GM21447 (cell line): ENCODE results near the gene KIAA1671.

Source experiments
- ATAC-seq: cut with Tn5 transposase; IDR thresholded peaks from one replicate; pipeline ENCODE4 v1.9.1; 2021; ENCODE audit not compliant: unreplicated experiment

KIAA1671 gene

DNA sequence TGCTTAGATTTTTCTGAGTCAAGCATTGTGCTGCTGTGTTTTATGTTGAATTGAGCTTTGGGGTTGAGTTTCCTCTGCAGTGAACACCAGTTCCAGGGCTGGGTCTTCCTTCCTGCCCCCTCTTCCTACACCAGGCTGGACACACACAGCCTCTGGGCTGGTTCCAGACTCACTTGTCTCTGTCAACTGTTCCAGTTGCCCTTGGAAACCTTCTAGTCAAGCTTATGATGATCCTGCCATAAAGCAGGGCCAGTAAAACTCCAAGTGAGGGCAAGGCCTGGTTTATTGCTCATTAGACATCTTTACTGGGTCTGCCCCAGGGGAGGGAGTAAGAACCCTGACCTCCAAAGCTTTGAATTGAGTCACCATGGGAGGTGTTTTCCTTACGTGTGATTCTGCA is 61.1 kb downstream of the KIAA1671 start:
- ATAC-seq = no peak

DNA sequence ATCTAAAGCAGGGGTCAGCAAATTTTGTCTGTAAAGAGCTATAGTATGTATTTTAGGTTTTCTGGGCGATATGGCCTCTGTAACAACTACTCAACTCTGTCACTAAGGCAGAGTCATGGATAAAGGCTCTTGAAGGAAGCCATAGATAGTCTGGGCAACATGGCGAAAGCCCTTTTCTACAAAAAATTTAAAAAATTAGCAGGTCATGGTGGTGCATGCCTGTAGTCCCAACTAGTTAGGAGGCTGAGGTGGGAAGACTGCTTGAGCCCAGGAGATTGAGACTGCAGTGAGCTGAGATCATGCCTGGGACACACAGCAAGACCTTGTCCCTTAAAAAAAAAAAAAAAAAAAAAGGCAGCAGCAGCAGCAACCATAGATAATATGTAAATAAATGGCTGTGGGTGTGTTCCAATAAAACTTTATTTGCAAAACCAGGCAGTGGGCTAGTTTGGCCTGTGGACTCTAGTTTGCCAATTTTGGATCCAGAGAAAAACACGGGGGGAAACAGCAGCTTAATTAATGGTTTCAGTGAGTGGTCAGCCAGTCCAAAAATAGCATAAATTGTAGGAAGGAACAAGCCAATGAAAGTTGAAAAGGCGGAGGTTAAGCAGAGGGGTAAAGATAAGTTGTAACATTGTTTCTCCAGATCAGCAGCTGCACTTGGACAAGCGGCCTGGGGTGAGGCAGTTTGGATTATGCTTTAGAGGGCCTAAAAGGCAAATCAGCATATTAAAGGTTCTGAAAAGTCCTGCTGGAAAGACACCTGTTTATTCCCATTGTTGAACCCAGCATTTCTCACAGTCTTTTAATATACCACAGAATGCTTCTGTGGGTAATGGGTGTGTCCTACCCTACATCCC is 62.6 kb downstream of the KIAA1671 start:
- ATAC-seq = no peak

DNA sequence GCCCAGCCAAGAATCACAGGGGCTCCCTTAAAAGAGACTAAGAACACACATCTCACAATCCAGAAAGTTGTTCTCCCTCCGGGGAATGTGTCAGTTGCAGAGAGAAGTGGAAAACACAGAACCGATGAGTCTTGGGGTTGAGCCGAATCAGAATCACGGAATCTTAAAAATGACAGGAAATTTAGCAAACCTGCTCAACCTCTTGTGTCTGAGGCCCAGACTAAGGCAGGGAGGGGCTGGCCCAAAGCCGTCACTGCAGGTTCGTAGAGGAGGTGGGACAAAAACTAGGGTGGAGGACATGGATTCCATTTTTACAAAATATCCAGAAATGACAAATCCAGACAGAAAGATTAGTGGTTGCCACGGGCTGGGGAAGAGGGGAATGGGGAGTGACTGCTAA is 63.8 kb downstream of the KIAA1671 start:
- no peak for ATAC-seq

DNA sequence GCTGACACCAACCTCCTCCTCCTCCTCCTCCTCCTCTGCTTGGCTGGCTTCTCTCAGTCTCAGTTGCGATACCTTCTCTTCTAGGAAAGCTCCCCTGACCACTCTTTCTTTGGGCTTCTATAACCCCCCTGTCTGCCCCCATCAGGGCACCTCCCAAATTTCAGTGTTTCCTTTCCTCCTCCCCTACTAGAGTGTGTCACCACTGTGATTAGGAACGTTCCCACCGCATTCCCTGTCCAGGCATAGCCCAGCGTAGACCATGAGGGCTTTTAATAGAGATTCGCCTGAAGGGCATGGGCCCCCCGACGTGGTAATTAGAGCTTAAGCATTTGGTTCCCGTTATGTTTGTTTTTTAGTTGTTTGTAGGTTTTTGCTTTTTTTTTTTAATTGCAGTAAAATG is 65.5 kb downstream of the KIAA1671 start:
- ATAC-seq = no peak

DNA sequence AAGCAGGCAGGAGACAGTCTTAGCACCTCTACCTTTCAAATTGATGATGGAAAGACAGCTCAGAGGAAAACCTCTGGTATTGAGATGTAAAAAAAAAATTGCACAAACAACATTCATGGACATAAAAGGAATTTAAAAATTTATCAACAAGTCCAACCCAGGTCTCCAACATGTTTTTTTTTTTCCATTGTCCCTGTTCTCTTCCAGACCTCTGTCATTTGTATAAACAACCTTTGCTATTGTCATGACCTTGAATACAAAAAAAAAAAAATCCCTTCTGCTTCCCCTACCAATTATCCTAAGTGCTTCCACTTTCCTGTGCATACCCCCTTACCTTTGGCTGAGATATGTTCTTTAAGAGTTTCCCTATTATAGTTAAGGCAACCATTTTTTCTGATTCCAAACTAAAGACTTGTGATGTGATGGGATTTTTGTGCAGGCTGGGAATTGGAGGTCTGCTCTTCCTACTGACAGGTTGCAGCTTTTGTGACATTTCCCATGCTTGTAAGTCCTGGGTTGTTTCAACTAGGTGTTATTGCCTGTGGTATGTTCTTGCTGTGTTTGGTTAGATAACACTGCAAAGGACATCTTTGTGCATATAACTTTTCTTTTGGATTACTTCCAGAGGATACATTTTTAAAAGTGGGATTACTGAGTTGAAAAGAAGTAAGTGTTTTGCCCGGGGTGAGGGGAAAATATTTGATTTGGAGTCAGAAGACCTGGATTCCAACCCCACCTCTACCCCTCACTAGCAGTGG is 67.1 kb downstream of the KIAA1671 start:
- ATAC-seq = no peak

DNA sequence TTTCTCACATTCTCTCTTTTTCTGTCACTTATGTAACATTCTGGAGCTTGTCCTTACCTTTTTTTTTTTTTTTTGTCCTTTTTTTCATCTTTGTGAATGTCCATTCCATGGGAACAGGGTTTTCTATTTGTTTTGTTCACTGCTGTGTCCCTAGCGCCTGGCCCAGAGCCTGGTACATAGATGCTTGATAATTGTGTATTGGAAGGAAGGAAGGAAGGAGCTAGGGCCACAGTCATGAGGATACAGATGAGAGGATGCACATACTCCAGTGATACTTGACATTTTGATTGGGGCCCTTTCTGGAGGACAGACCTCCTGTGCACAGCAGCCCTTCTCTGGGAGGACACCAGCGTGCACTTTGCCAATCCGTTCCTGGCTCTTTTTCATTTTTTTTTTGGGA is 68.9 kb downstream of the KIAA1671 start:
- no peak for ATAC-seq

DNA sequence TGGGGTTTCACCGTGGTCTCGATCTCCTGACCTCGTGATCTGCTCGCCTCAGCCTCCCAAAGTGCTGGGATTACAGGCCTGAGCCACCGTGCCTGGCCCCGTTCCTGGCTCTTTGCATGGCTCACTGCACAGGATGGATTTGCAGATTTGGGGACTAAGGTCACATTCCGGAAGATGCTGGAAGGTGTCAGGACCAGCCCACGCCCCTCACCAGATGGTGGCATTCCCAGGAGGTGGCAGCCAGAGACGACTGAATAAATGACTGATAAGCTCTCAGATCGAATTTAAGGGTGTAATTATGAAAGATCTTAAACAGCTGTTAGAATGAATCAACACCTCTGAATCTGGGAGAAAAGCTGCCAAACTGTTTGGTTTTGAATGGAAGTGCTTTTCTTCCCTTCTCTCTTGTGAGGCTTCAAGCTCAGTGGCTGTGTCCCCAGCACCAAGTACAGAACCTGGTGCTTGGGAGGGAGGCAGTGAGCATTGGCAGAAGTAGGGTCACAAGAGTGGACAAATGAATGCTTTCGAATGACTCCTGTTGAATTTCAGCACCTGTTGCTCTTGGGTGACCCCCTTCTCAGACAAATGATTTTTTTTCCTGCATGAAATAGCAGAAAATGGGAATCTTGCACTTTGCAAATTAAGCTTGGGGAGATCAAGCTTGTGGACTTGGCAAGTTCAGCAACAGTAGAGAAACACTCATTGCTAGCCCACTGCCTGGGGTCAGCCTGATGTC is 69.6 kb downstream of the KIAA1671 start:
- no peak for ATAC-seq

DNA sequence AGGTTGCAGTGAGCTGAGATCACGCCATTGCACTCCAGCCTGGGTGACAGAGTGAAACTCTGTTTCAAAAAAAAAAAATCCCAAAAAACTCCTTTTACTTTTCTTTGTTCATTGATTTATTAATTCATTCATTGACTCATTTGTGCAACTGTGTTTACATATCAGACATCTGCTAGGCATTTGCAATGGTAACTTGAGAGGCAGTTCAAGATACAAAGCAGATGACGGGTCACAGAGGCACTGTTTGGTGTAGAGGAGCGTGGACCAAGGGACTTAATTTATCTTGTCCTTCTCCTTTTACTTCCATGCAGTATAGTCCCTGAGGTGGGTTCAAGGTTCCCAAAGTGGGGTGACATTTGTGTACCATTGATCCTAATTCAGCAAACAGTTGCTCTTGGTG is 71.4 kb downstream of the KIAA1671 start:
- no peak for ATAC-seq

DNA sequence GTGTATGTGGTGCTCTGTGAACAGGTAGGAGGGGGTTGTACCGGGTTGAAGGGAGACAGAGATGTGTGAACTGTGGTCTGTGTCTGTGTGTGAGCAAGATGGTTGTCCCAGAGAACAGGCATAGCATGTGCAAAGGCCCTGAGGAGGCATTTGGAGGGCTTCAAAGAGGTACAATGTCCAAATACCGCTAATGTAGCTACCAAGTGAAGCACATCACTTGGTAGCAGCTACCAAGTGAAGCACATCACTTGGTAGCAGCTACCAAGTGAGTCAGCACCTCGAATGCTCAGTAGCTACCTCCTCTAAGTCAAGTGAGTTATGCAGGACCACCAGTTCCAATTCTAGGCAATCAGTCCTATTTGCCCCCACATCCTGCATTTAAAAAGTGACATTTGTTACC is 72.4 kb downstream of the KIAA1671 start:
- no peak for ATAC-seq

DNA sequence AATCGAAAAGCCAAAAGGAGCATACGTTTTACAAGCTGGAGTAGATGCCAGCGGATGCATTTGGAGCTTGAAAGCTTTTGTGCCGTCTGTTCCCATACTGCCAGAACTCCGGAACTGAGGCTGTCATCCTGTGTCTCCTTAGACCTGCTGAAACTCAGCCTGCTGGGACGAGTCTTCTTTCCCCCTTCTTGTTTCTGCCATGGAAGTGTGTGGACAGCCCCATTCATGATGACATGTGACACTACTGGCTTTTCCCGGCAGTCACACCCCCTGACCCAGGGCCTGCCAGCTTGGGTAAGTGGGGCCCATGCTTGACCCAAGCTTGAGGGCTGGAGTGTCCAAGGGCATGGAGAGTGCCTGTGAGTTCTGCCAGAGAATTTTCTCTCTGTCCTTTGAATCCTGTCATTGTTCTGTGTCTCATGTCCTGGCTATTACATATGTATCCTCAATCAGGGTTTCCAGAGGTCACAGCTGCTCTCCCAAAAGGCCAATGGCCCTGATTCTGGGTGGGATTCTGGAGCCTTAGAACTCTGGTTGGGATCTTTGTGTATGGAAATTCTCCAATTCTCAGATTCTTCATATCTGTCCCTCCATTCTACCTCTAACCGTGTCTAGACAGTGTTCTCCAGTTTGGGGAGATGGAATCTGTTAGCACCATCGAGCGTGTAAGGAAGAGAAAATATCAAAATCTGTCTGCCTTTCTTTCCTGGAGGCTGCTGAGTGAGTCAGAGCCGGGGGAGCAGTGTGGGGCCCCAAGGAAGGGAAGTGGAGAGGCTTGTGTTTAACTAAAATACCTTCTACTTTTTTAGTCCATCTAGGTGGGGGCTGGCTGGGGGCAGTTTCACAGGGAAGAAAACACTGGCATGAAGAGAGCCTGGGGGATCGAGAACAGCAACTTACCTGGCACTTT is 73.2 kb downstream of the KIAA1671 start:
- no peak for ATAC-seq

DNA sequence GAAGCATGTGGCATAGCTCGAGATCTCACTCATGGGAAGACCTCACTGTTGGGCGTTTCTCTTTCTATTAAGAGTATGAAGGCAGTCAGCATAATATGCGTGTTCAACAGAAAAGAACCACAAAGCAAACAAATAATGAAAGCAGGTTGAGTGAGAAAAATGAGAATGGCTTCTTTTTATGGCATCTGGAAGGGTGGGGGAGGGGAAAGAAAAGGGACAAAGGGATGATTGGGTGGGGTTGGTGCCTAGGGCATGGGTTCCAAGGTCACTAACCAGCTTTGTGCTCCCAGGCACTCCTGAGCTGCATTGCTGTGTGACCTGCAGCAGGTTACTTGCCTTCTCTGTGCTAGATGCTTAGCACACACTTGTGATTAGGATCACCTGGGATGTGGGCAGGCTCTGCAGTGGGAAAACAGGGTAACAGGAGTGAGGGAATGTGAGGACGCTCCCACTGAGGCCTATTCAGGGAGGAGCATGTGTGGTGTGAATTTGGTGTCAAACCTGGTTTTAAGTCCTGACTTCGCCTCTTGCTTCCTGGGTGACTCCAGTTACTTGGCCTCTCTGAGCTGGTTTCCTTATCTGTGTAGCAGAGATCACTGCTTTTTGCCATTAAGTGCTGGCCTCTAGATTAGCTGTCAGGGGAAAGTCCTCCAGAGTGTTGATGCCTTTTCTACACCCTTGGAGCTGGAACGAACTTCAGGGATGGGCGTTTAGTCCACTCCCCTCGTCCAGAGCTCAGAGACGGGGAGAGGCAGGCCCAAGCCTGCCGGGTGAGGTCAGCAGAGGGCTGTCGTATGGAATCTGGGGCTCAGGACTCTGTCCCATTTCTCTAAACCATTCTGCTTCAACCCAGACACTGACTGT is 74.8 kb downstream of the KIAA1671 start:
- no peak for ATAC-seq

DNA sequence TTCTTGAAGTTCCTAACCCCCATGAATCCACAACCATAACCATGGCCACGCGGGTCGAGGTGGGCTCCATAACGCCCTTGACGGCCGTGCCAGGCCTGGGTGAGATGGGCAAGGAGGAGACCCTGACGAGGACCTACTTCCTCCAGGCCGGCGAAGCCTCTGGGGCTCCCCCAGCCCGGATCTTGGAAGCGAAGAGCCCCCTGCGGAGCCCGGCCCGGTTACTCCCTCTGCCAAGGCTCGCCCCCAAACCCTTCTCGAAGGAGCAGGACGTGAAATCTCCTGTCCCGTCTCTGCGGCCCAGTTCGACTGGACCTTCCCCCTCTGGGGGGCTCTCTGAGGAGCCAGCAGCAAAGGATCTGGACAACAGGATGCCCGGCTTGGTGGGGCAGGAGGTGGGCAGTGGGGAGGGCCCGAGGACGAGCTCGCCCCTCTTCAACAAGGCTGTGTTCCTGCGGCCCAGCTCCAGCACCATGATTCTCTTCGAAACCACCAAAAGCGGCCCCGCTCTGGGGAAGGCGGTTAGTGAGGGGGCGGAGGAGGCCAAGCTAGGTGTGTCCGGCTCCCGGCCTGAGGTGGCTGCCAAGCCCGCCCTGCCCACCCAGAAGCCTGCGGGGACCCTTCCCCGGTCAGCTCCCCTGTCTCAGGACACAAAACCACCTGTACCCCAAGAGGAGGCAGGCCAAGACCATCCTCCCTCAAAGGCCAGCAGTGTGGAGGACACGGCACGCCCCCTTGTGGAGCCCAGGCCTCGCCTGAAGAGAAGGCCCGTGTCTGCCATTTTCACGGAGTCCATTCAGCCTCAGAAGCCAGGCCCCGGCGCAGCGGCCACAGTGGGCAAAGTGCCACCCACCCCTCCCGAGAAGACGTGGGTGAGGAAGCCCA is 75.7 kb downstream of the KIAA1671 start:
- ATAC-seq = no peak

DNA sequence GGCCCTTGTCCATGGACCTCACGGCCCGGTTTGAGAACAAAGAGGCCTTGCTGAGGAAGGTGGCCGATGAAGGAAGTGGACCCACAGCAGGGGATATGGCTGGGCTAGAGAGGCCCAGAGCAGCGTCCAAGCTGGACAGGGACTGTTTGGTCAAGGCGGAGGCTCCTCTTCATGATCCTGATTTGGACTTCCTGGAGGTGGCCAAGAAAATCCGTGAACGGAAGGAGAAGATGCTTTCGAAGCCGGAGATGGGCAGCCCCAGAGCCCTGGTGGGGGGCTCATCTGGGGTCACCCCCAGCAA is 76.3 kb downstream of the KIAA1671 start:
- no peak for ATAC-seq

DNA sequence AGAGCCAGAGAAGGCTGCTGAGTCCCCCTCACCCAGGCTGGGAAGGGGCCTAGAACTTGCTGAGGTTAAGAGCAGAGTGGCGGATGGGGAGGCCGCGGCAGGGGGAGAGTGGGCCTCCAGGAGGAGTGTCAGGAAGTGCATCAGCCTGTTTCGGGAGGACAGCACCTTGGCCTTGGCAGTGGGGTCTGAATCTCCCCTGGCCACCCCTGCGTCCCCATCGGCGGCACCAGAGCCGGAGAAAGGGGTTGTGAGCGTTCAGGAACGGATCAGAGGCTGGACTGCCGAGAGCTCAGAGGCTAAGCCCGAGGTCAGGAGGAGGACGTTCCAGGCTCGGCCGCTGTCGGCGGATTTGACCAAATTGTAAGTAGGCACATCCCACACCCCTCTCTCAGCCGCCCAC is 76.7 kb downstream of the KIAA1671 start:
- no peak for ATAC-seq

DNA sequence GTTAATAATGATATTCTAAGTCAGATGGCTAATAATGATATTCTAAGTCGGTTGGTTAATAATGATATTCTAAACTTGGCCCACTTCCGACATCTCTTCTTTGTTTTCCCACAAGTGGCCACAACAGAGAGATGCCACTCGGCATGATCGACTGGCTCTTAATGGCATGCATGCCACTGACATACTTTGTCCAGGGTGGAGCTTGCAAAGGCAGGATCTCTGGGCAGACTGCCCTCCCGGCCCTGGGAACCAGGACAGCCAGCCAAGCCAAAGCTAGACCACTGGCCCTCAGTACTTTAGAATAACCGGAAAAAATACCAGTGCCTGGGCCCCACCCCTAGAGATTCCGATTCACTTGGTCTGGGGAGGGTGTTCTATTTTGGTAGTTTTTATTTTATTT is 78.1 kb downstream of the KIAA1671 start:
- no peak for ATAC-seq

DNA sequence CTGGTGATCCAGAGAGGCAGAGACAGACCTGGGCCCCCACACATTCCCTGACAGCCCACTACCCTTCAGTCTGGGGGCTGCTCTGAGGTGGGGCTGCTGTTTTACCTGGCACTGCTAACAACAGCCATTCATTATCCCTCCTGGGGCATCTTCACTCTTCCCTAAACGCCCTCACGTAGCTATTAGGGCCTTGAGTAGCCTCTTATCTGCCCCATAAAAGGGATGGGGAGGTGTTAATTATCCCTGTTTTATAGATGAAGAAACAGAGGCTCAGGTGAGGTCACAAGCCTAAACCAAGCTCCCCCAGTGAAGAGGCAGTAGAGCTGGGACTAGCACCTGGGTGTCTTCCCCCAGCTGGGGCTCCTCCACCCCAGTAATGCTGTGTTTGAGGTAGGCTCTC is 79.5 kb downstream of the KIAA1671 start:
- ATAC-seq = no peak

DNA sequence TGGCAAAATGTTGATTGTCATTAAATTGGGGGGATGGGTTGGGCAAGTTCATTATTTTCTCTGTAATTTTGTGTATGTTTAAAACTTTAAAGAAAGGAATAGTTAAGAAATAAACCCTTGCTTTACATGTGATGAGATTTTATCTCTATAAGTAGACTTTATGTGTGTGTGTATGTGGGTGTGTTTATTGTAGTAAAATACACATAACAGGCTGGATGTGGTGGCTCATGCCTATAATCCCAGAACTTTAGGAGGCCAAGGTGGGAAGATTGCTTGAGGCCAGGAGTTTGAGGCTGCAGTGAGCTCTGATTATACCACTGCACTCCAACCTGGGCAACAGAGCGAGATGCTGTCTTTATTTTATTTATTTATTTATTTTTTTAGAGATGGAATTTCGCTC is 83.2 kb downstream of the KIAA1671 start:
- no peak for ATAC-seq

DNA sequence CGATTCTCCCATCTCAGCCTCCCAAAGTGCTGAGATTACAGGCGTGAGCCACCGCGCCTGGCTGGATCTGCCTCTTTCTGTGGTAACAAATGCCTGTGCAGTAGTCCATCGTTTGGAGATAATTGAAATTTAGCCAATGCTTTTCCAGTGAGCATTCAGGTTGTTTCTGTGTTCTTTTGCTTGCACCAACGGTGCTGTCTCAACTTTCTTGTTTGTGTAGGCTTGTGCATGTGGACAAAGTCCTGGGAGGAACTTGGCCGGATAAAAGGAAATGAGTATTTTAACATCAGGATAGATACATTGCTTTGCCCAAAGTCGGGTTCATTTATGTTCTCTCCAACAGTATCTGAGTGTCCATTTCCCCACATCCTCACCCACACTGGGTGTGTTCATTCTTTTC is 85.7 kb downstream of the KIAA1671 start:
- ATAC-seq = no peak

DNA sequence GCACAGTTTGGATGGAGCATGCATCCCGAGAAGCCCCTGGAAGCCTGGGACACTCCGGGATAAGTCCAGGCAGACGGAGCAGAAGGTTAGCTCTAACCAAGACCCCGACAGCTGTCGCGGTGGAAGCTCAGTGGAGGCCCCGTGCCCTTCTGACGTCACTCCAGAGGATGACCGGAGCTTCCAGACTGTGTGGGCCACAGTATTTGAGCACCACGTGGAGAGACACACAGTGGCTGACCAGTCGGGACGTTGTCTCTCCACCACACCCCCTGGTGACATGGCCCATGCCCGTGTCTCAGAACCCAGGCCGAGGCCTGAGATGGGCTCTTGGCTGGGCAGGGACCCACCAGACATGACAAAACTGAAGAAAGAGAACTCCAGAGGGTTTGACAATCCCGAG is 86.3 kb downstream of the KIAA1671 start:
- no peak for ATAC-seq
